ENCODE data around the gene ZNF622.

The ZNF622 gene

GRCh38 chr5:16411235-16411634 lies 54.4 kb downstream of the ZNF622 start:
- no peaks in the 10 kb centered on the region for H3K27me3 ChIP-seq (ENCODE audit: control insufficient read depth in 1 of 2, insufficient read depth in 1 of 2, low read length in 2 of 2)
- no peak overlapping the region for H2AFZ ChIP-seq (ENCODE audit: low read depth, low read length)
- no peak overlapping the region for H3K9ac ChIP-seq (ENCODE audit: low read length)
- no peak overlapping the region for H3K23ac ChIP-seq (ENCODE audit: low read length in 2 of 2)
- H2BK120ac ChIP-seq (ENCODE audit: low read depth, low read length) = no peak overlapping the region
- H3K79me1 ChIP-seq (replicated peaks; ENCODE audit: low read length, poor library complexity, severe bottlenecking) = no peaks in the 10 kb centered on the region
- H3K14ac ChIP-seq (ENCODE audit: low read length in 2 of 2) = no peak overlapping the region
- H3K18ac ChIP-seq (ENCODE audit: low read depth in 1 of 2, low read length in 2 of 2) = no peak overlapping the region
- no peak for DNase-seq
- no peak overlapping the region for H2AK5ac ChIP-seq (ENCODE audit: low read length, severe bottlenecking)
- H4K91ac ChIP-seq (ENCODE audit: low read length) = no peak overlapping the region
- H3K27ac ChIP-seq (ENCODE audit: low read length, poor library complexity, severe bottlenecking) = no peak overlapping the region
- H3K9me3 ChIP-seq (ENCODE audit: control insufficient read depth, low read length) = no peaks in the 10 kb centered on the region
- H3K36me3 ChIP-seq (ENCODE audit: control insufficient read depth in 1 of 2, insufficient read depth in 2 of 2, low read depth in 1 of 2, low read length in 2 of 2) = no peaks in the 10 kb centered on the region
- H3K4me3 ChIP-seq (ENCODE audit: insufficient read depth in 1 of 2, low read depth in 1 of 2, low read length in 2 of 2) = peak overlapping the region in 1 of 2 experiments; percentile 35
- no peak overlapping the region for H2BK15ac ChIP-seq (ENCODE audit: low read depth, poor library complexity, severe bottlenecking)
- H4K8ac ChIP-seq (ENCODE audit: low read length) = no peak overlapping the region
- H3K4me2 ChIP-seq (ENCODE audit: low read length, poor library complexity, severe bottlenecking) = no peak overlapping the region
- H2BK12ac ChIP-seq (ENCODE audit: low read length in 2 of 2) = no peak overlapping the region
- 84% methylated on average over 7 of the region's 9 CpGs for WGBS
- H3K4me1 ChIP-seq (ENCODE audit: control insufficient read depth, insufficient read depth, low read depth, low read length) = no peaks in the 10 kb centered on the region
- H3K4ac ChIP-seq (ENCODE audit: low read depth in 1 of 2, low read length in 2 of 2) = no peak overlapping the region
- no peak overlapping the region for H2BK5ac ChIP-seq (ENCODE audit: low read depth, low read length, poor library complexity, severe bottlenecking)

DNA sequence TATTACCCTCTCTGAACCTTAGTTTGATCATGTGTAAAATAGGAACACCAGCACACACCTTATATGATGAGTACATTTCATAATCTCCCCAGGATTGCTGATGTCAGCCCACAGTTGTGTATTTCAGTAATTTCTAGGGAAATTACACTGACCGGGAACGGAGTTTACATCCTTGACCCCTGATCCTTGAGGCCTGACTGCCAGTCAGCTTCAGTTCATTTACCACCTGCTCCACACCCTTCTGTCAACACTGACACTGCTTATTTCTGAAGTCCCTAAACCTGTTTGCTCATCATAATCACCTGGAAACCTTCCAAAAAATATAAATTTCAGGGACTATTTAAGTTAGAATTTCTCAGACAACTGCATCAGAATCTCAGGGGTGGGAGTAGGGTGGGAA lies 55.3 kb downstream of the ZNF622 start:
- 85% methylated on average over 2 of the region's 2 CpGs for WGBS
- H3K18ac ChIP-seq (ENCODE audit: low read depth in 1 of 2, low read length in 2 of 2) = no peak overlapping the region
- no peak overlapping the region for H2BK5ac ChIP-seq (ENCODE audit: low read depth, low read length, poor library complexity, severe bottlenecking)
- H3K23ac ChIP-seq (ENCODE audit: low read length in 2 of 2) = no peak overlapping the region
- H3K27ac ChIP-seq (ENCODE audit: low read length, poor library complexity, severe bottlenecking) = no peak overlapping the region
- no peak for DNase-seq
- H3K4ac ChIP-seq (ENCODE audit: low read depth in 1 of 2, low read length in 2 of 2) = no peak overlapping the region
- no peaks in the 10 kb centered on the region for H3K9me3 ChIP-seq (ENCODE audit: control insufficient read depth, low read length)
- H2BK120ac ChIP-seq (ENCODE audit: low read depth, low read length) = no peak overlapping the region
- no peak overlapping the region for H2AFZ ChIP-seq (ENCODE audit: low read depth, low read length)
- H4K8ac ChIP-seq (ENCODE audit: low read length) = no peak overlapping the region
- no peak overlapping the region for H3K9ac ChIP-seq (ENCODE audit: low read length)
- H3K36me3 ChIP-seq (ENCODE audit: control insufficient read depth in 1 of 2, insufficient read depth in 2 of 2, low read depth in 1 of 2, low read length in 2 of 2) = no peaks in the 10 kb centered on the region
- H2AK5ac ChIP-seq (ENCODE audit: low read length, severe bottlenecking) = no peak overlapping the region
- no peaks in the 10 kb centered on the region for H3K4me1 ChIP-seq (ENCODE audit: control insufficient read depth, insufficient read depth, low read depth, low read length)
- H4K91ac ChIP-seq (ENCODE audit: low read length) = no peak overlapping the region
- no peaks in the 10 kb centered on the region for H3K79me1 ChIP-seq (replicated peaks; ENCODE audit: low read length, poor library complexity, severe bottlenecking)
- no peak overlapping the region for H3K4me2 ChIP-seq (ENCODE audit: low read length, poor library complexity, severe bottlenecking)
- no peak overlapping the region for H3K14ac ChIP-seq (ENCODE audit: low read length in 2 of 2)
- H2BK12ac ChIP-seq (ENCODE audit: low read length in 2 of 2) = no peak overlapping the region
- no peaks in the 10 kb centered on the region for H3K27me3 ChIP-seq (ENCODE audit: control insufficient read depth in 1 of 2, insufficient read depth in 1 of 2, low read length in 2 of 2)
- no peak overlapping the region for H2BK15ac ChIP-seq (ENCODE audit: low read depth, poor library complexity, severe bottlenecking)
- H3K4me3 ChIP-seq (ENCODE audit: insufficient read depth in 1 of 2, low read depth in 1 of 2, low read length in 2 of 2) = no peak overlapping the region

DNA sequence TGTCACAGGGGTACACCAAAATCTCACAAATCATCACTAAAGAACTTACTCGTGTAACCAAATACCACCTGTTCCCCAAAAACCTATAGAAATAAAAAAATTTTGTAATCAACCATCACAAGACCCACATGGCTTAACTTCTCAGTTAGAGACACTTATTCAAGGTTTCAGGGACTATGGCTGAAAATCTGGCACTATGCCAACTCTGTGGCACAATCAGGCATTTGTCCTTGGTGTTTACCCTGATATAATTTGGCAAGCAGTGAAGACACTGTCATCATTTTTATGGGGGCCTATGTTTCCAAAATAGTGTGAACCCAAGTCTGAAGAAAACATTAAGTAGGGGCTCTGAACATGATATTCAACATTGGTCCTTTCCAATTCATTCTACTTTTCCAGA lies 59.0 kb downstream of the ZNF622 start:
- no peak overlapping the region for H2BK12ac ChIP-seq (ENCODE audit: low read length in 2 of 2)
- 60% methylated on average over 1 of the region's 1 CpG for WGBS

GRCh38 chr5:16406023-16406422 lies 59.6 kb downstream of the ZNF622 start:
- Histone ChIP-seq H2BK120ac (ENCODE audit: low read depth, low read length) (no peak overlapping the region), H3K18ac (ENCODE audit: low read depth in 1 of 2, low read length in 2 of 2) (no peak overlapping the region), H3K4me3 (ENCODE audit: insufficient read depth in 1 of 2, low read depth in 1 of 2, low read length in 2 of 2) (no peak overlapping the region), H2BK15ac (ENCODE audit: low read depth, poor library complexity, severe bottlenecking) (no peak overlapping the region), H3K27ac (ENCODE audit: low read length, poor library complexity, severe bottlenecking) (no peak overlapping the region), H3K9ac (ENCODE audit: low read length) (no peak overlapping the region), H4K8ac (ENCODE audit: low read length) (no peak overlapping the region), H4K91ac (ENCODE audit: low read length) (no peak overlapping the region), H3K4me2 (ENCODE audit: low read length, poor library complexity, severe bottlenecking) (no peak overlapping the region), H3K4ac (ENCODE audit: low read depth in 1 of 2, low read length in 2 of 2) (no peak overlapping the region), H2BK12ac (ENCODE audit: low read length in 2 of 2) (no peak overlapping the region), H3K79me1 (replicated peaks; ENCODE audit: low read length, poor library complexity, severe bottlenecking) (no peaks in the 10 kb centered on the region), H2AK5ac (ENCODE audit: low read length, severe bottlenecking) (no peak overlapping the region), H3K4me1 (ENCODE audit: control insufficient read depth, insufficient read depth, low read depth, low read length) (no peaks in the 10 kb centered on the region), H2AFZ (ENCODE audit: low read depth, low read length) (no peak overlapping the region), H3K27me3 (ENCODE audit: control insufficient read depth in 1 of 2, insufficient read depth in 1 of 2, low read length in 2 of 2) (no peaks in the 10 kb centered on the region), H3K14ac (ENCODE audit: low read length in 2 of 2) (no peak overlapping the region), H3K36me3 (ENCODE audit: control insufficient read depth in 1 of 2, insufficient read depth in 2 of 2, low read depth in 1 of 2, low read length in 2 of 2) (no peaks in the 10 kb centered on the region), H3K23ac (ENCODE audit: low read length in 2 of 2) (no peak overlapping the region), H3K9me3 (ENCODE audit: control insufficient read depth, low read length) (no peaks in the 10 kb centered on the region), H2BK5ac (ENCODE audit: low read depth, low read length, poor library complexity, severe bottlenecking) (no peak overlapping the region)
- 81% methylated on average over 3 of the region's 3 CpGs for WGBS
- no peak for DNase-seq

More for the DNA sequence above, 59.0 kb downstream of the ZNF622 start:
- Histone ChIP-seq H3K27ac (ENCODE audit: low read length, poor library complexity, severe bottlenecking) (no peak overlapping the region), H2BK120ac (ENCODE audit: low read depth, low read length) (no peak overlapping the region), H2AK5ac (ENCODE audit: low read length, severe bottlenecking) (no peak overlapping the region), H2AFZ (ENCODE audit: low read depth, low read length) (no peak overlapping the region), H2BK15ac (ENCODE audit: low read depth, poor library complexity, severe bottlenecking) (no peak overlapping the region), H4K8ac (ENCODE audit: low read length) (no peak overlapping the region), H3K9ac (ENCODE audit: low read length) (no peak overlapping the region), H3K27me3 (ENCODE audit: control insufficient read depth in 1 of 2, insufficient read depth in 1 of 2, low read length in 2 of 2) (no peaks in the 10 kb centered on the region), H3K9me3 (ENCODE audit: control insufficient read depth, low read length) (no peaks in the 10 kb centered on the region), H3K79me1 (replicated peaks; ENCODE audit: low read length, poor library complexity, severe bottlenecking) (no peaks in the 10 kb centered on the region), H3K23ac (ENCODE audit: low read length in 2 of 2) (no peak overlapping the region), H2BK5ac (ENCODE audit: low read depth, low read length, poor library complexity, severe bottlenecking) (no peak overlapping the region), H3K4me1 (ENCODE audit: control insufficient read depth, insufficient read depth, low read depth, low read length) (no peaks in the 10 kb centered on the region), H3K14ac (ENCODE audit: low read length in 2 of 2) (no peak overlapping the region), H3K36me3 (ENCODE audit: control insufficient read depth in 1 of 2, insufficient read depth in 2 of 2, low read depth in 1 of 2, low read length in 2 of 2) (no peaks in the 10 kb centered on the region), H4K91ac (ENCODE audit: low read length) (no peak overlapping the region), H3K4ac (ENCODE audit: low read depth in 1 of 2, low read length in 2 of 2) (no peak overlapping the region), H3K4me3 (ENCODE audit: insufficient read depth in 1 of 2, low read depth in 1 of 2, low read length in 2 of 2) (no peak overlapping the region), H3K4me2 (ENCODE audit: low read length, poor library complexity, severe bottlenecking) (no peak overlapping the region), H3K18ac (ENCODE audit: low read depth in 1 of 2, low read length in 2 of 2) (no peak overlapping the region)
- DNase-seq = no peak

Measured in mesenchymal stem cell (in vitro differentiated cells and primary cell).